SK-N-MC (cell line): ENCODE data around the gene PARVB.

Experiments
- EZH2 ChIP-seq: fragments of 200-600 bp; sonication (generic); IDR thresholded peaks from one replicate; pipeline ENCODE4 v1.6.1; 2017; ENCODE audit warnings: antibody characterized with exemption
- POLR2AphosphoS5 ChIP-seq: IDR thresholded peaks from 2 replicates; pipeline ENCODE4 v1.6.1; 2012; ENCODE audit warnings: mild to moderate bottlenecking, low read depth, low read length, borderline replicate concordance

- no peak for TF ChIP-seq POLR2AphosphoS5
- TF ChIP-seq EZH2 = no peak
Measured at GRCh38 chr22:44033287-44033686, 9.2 kb downstream of the PARVB start.
